GM12878 (cell line): ENCODE data around the gene KLHDC10.

Experiments
- CREM ChIP-seq: IDR thresholded peaks from 2 replicates; pipeline ENCODE4 v1.6.1; 2014; ENCODE audit warnings: antibody characterized with exemption, low read depth
- CTCF ChIP-seq, 3 experiments: IDR thresholded peaks in 2 of 3; conservative IDR thresholded peaks in 1 of 3; 2 replicates each; pipeline ENCODE4 v1.5.1; 2011; ENCODE audit warnings: low read depth in 3 of 3, low read length in 3 of 3, mild to moderate bottlenecking in 3 of 3, control low read depth in 2 of 3, moderate library complexity in 2 of 3, inconsistent platforms in 1 of 3, mixed read lengths in 1 of 3; ENCODE audit not compliant: control insufficient read depth in 2 of 3, insufficient read depth in 1 of 3; ENCODE audit errors: extremely low read depth in 1 of 3
- E2F4 ChIP-seq: IDR thresholded peaks from 2 replicates; pipeline ENCODE4 v1.6.1; 2012; ENCODE audit warnings: low read depth, low read length, improper control_type of control experiment
- EP300 ChIP-seq, 2 experiments: fragments of 150-350 bp in 1 of 2; IDR thresholded peaks; 2 replicates each; pipeline ENCODE4 v1.6.1; 2011 to 2012; ENCODE audit warnings: low read depth in 2 of 2, low read length in 2 of 2, borderline replicate concordance in 1 of 2, improper control_type of control experiment in 1 of 2, inconsistent platforms in 1 of 2; ENCODE audit not compliant: control insufficient read depth in 1 of 2
- MEF2B ChIP-seq: fragments of 450-650 bp; IDR thresholded peaks from 2 replicates; pipeline ENCODE4 v1.6.1; 2018; ENCODE audit warnings: mild to moderate bottlenecking, moderate library complexity; ENCODE audit not compliant: partially characterized antibody, poor library complexity, severe bottlenecking
- MXI1 ChIP-seq: fragments of 150-350 bp; IDR thresholded peaks from 2 replicates; pipeline ENCODE4 v1.6.1; 2011; ENCODE audit warnings: low read depth, mild to moderate bottlenecking, inconsistent platforms, low read length, improper control_type of control experiment
- NFXL1 ChIP-seq: fragments of 450-650 bp; IDR thresholded peaks from 2 replicates; pipeline ENCODE4 v1.6.1; 2017; ENCODE audit warnings: antibody characterized with exemption, mild to moderate bottlenecking, borderline replicate concordance
- POLR2AphosphoS5 ChIP-seq: IDR thresholded peaks from 2 replicates; pipeline ENCODE4 v1.6.1; 2011; ENCODE audit warnings: mild to moderate bottlenecking, low read length, inconsistent platforms
- RAD21 ChIP-seq: IDR thresholded peaks from 2 replicates; pipeline ENCODE4 v1.6.1; 2011; ENCODE audit warnings: mild to moderate bottlenecking, low read depth, low read length, moderate library complexity; ENCODE audit not compliant: insufficient read depth
- TAF1 ChIP-seq: IDR thresholded peaks from 2 replicates; pipeline ENCODE4 v1.6.1; 2011; ENCODE audit warnings: mild to moderate bottlenecking, low read depth, low read length, borderline replicate concordance
- TCF3 ChIP-seq: IDR thresholded peaks from 2 replicates; pipeline ENCODE4 v1.6.1; 2012; ENCODE audit warnings: low read depth, mild to moderate bottlenecking, low read length, borderline replicate concordance; ENCODE audit not compliant: insufficient read depth
- YY1 ChIP-seq: IDR thresholded peaks from 2 replicates; pipeline ENCODE4 v1.6.1; 2011; ENCODE audit warnings: low read depth, mild to moderate bottlenecking, low read length

- no peak for TF ChIP-seq CTCF (IDR thresholded peaks at IDR 0.05 in 2 of 3, conservative IDR thresholded peaks at IDR 0.05 in 1 of 3; ENCODE audit: control insufficient read depth in 2 of 3, extremely low read depth in 1 of 3, insufficient read depth in 1 of 3, low read depth in 3 of 3, low read length in 3 of 3)
- TF ChIP-seq MEF2B = no peak
- no peak for TF ChIP-seq E2F4
- peak; percentile 36; the same call in 1 of the 2 replicates for TF ChIP-seq TAF1
- TF ChIP-seq MXI1 = peak; percentile 97
- TF ChIP-seq RAD21 = no peak
- peak; percentile 68 for TF ChIP-seq POLR2AphosphoS5
- peak; percentile 91 for TF ChIP-seq YY1
- TF ChIP-seq NFXL1 = no peak
- TF ChIP-seq TCF3 = no peak
- peak; percentile 77 for TF ChIP-seq CREM
- TF ChIP-seq EP300 (IDR thresholded peaks at IDR 0.05; ENCODE audit: borderline replicate concordance in 1 of 2, control insufficient read depth in 1 of 2, low read depth in 2 of 2, low read length in 2 of 2) = peak in 1 of 2 experiments; percentile 28; a peak in 1 of 4 replicates
Measured at GRCh38 chr7:130069978-130070860, at the start of gene KLHDC10.
